Central memory CD4-positive, alpha-beta T cell (primary cell): Measurements from ENCODE around the gene TOR2A.

Source experiments
- DNase-seq: peaks from one replicate; pipeline ENCODE4 v3.0.0; 2022

Gene TOR2A

DNA sequence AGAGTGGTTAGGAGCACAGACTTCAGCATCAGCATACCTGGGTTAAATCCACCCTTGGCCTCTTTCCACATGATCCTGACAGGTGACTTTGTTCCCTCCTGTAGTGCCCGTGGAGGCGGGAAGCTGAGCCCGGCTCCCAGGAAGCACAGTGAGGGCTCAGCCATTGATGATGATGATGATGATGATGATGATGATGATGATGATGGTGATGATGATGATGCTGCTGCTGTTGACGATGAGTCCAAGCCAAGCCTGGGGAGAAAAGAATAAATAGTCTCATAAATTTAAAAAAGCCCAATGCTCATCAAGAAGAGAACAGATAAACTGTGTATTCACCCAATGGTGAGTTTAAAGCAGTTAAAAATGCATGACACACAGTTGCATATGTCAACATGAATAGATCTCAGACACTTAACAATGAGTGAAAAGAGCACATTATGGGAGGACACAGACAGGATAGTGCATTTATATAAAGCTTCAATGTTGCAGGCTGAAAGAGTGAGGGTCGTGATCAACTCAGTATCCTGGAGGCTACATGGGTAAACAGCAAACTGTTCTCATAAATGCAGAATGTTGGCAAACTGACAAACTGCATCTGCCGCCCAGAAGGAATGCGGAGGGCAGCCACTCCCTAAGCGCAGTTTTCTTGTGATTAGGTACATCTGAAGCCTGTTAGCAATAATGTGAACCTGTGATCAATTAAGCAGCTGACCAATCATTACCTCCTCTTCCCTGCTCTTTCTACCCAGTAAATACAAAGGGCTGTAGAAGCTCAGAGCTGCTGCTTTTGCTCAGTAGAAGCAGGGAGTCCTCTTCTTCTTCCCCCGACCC lies 40.0 kb downstream of the TOR2A start:
- no peak for DNase-seq

DNA sequence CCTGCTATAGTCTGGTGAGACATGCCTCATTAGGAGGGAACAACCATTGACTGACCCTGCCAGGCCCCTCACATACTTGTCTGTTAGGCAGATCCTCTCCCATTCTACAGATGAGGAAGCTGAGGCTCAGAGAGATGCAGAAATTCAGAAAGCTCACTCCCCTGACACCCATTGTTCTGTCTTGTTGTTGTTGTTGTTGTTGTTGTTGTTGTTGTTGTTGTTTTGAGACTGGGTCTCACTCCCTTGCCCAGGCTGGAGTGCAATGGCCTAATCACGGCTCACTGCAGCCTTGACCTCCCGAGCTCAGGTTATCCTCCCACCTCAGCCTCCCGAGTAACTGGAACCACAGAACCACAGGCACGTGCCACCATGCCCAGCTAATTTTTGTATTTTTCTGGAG lies 41.4 kb downstream of the TOR2A start:
- DNase-seq, result no peak

DNA sequence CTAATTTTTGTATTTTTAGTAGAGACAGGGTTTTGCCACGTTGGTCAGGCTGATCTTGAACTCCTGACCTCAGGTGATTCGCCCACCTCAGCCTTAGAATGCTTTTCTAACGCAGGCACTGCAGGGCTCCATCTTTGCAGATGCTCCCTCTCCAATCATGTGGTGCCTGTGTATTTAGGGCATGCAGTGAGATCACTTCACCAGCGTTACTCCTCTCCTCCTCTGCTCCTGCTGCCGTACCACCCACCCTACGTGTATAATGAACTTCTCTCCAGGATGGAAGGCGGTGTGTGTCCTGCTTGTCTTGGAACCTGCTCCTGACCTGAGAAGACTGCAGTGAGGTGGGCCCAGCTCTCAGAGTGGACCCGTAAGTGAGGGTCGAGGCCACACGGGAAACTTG lies 42.0 kb downstream of the TOR2A start:
- no peak for DNase-seq

DNA sequence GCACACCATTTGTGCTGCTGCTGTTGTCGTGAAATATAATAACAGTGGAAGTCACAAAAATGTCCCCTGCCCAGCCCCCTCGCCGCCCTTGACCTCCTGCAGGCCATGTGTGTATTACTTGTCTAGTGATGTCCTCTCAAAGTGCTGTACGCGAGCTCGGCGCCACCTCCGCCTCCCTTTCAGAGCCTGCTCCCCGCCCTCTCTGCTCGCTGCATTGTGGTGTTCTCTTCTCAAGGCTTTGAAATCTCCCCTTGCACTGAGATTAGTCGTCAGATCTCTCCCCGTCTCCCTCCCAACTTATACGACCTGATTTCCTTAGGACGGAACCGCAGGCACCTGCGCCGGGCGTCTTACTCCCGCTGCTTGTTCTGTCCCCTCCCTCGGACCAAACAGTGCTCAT lies 43.0 kb downstream of the TOR2A start:
- DNase-seq, result no peak

DNA sequence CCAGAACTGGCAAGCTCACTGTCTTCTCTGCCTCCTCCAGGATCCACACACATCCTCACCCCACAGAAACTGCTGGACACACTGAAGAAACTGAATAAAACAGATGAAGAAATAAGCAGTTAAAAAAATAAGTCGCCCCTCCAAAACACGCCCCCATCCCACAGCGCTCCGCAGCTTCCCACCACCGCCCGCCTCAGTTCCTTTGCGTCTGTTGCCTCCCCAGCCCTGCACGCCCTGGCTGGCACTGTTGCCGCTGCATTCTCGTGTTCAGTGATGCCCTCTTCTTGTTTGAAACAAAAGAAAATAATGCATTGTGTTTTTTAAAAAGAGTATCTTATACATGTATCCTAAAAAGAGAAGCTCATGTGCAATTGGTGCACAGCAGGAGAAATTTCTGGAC lies 44.4 kb downstream of the TOR2A start:
- DNase-seq, result no peak

DNA sequence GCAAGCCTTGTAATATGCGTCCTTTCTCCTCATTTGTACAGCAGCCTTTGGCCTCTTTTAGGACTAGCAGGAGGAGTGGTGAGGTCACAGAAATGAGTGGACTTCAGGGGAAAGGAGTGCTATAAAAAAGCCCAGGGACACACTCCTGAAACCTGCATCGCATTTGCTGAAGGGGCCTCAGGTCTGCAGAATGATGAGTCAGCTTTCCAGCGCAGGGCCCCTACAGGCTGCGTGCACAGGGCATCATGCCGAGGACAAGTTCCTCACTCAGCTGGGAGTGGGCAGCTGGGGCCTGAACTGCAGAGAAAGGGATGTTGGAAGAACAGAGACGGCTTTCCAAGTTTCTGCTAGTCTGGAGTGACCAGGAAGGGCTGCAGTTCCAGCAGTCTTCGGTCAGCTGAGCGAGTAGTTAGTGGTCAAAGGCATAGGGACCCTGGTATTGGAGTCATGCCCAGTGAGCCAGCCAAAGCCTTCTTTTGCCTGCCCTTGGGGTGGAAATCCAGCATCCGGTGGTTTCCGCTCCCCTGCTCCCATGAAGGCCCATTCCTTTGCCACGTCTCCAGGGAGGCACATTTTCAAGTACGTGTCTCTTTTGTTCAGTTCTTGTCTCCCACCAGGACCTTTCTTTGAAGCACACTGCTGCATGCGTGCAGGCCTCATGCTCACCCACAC lies 45.6 kb downstream of the TOR2A start:
- no peak for DNase-seq

DNA sequence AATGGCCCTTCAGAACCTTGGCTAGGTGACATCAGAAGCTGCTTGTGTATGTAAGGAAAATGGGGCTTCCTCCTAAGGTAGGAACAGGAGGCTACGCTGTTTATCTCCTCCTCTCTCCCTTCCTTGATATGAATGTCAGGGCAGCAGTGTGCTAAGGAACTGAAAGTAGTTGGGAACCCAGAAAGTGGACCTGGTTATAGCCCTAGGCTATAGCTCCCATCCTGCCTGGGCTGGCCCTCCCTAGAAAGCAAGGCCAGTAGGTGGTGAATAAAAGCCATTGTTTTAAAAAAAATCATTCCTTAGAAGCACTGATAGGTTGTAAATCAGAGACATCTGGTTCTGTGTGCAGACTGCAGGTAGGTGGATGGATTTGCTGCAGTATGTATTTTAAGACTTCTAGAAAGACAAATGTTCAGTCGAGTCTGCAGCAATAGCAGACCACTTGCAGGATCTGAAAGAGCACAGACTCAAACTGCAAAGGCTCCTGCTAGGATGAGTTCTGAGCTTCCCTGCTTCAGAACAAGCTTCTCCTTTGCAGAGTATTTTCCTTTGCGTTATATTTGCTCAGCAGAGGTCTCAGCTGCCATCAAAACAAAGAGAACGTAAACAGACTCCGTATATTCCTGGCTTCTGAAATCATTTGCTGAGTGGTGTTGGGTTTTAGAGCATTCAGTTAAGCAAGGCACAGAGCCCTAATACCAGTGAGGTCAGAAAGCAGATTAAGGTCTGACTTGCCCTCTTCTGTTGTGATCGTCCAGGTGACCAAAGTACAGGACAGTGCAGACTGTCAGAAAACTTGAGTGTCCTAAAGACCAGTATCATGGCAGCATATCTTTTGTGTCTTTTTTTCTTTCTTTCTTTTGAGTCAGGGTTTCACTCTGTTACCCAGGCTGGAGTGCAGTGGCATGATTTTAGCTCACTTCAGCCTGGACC lies 48.4 kb downstream of the TOR2A start:
- DNase-seq, result no peak

DNA sequence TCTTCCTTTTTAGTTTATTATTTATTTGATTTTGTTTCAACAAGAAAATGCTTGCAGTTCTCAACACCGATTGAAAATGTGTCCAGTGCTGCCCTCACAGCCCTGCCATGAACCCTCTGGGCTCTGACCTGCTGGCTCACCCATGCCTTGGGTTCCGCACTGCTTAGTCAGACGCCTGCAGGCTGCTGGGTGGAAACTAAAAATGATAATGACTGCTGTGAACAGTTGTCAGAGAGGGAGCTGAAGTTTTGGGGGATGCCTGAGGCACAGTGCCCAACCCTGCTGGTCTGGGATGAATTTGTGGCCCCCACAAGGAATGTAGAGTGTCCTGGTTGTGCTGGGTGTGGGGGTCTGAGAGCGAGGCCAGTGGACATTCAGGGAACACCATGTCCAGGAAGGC lies 50.5 kb downstream of the TOR2A start:
- DNase-seq, result no peak

DNA sequence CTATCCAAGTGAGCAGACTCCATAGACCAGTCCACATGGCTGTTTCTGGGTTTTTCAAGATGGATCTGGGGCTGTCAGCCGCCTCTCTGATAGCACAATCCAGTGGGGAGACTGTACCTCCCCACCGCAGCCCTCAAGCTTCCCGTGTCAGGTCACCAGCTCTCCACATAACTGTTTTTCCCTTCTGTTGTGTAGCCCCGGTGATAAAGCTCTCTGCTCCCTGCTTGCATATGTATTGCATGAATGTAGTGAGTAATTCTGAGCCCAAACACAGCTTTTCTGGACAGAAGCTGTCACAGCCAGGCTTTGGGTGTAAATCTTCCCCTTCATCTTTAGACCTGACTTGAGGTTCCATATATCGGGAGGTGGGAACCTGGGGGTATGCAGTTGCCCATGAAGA lies 51.4 kb downstream of the TOR2A start:
- no peak for DNase-seq

DNA sequence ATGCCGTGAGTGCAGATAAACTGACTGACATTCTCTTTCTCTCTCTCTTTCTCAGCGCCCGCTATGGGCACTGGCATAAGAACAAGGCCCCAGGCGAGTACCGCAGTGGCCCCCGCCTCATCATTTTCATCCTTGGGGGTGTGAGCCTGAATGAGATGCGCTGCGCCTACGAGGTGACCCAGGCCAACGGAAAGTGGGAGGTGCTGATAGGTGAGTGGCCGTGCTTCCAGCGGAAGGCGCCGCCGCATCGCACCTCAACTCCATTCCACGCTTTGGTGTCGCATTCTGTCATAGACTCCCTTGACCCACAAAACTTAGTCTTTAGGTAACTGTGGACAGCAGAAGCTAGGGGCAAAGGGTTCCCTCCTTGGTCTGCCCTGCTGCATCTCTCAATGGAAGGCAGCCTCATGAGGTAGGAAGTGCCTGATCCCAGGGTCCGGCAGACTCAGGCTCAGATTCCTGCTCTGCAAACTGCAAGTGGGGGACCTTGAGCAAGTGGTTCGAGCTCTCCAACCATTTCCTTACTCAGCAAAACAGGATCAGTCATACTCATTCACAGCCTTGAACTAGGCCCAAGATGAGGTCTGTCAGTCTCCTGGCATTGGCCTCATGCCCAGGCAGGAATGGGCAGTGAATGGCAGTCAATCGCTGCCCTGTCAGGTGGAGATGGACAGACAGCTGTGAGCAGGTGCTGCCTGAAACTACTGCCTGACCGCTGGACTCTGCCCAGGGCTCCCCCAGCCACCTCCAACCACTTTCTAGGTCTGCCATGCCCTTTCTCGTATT lies 52.5 kb downstream of the TOR2A start:
- no peak for DNase-seq
